GM12875 (cell line): ENCODE results near the gene PLPP2.

Source experiments
- H3K4me3 ChIP-seq: one replicate; pipeline ENCODE4 v1.5.1; 2011; ENCODE audit warnings: low read depth, low read length, control low read depth
- CTCF ChIP-seq: IDR thresholded peaks from 2 replicates; pipeline ENCODE4 v1.5.1; 2011; ENCODE audit warnings: low read depth, mild to moderate bottlenecking, control low read depth, inconsistent platforms, low read length, moderate library complexity, borderline replicate concordance; ENCODE audit not compliant: insufficient read depth

PLPP2 gene

GRCh38 chr19:334296-335071, 43.3 kb upstream of the PLPP2 start:
- H3K4me3 ChIP-seq: no peak overlapping the region
- TF ChIP-seq CTCF: no peak

GRCh38 chr19:330503-330902, 39.3 kb upstream of the PLPP2 start:
- no peak overlapping the region for H3K4me3 ChIP-seq
- no peak for TF ChIP-seq CTCF

- H3K4me3 ChIP-seq: no peak overlapping the region
- TF ChIP-seq CTCF: no peak
These were observed 38.7 kb upstream of the PLPP2 start for GRCh38 chr19:329876-330275.

- no peak for TF ChIP-seq CTCF
These were observed 36.9 kb upstream of the PLPP2 start for GRCh38 chr19:328025-328505.

GRCh38 chr19:327291-328024, 36.3 kb upstream of the PLPP2 start:
- no peak overlapping the region for H3K4me3 ChIP-seq
- no peak for TF ChIP-seq CTCF

More at GRCh38 chr19:328025-328505, 36.9 kb upstream of the PLPP2 start:
- H3K4me3 ChIP-seq: no peak overlapping the region

GRCh38 chr19:326871-327270, 35.7 kb upstream of the PLPP2 start:
- TF ChIP-seq CTCF: no peak
- no peak overlapping the region for H3K4me3 ChIP-seq
